Neural cell (in vitro differentiated cells): ENCODE measurements around the gene TCIRG1. TPM values are rescaled to one million over a fixed set of nuclear protein-coding genes. Genes with fewer than 3 reads are reported as not detected.
A peak's percentile ranks its signal among the peaks of the same experiment; 100 is the strongest.

Experiments
- H2AFZ ChIP-seq: fragments of 200-600, 300-800 bp; sonication (generic), shearing (Covaris generic); 2 replicates; pipeline ENCODE4 v1.6.0; 2014; ENCODE audit warnings: low read depth, mild to moderate bottlenecking, antibody characterized with exemption, low read length, moderate library complexity
- H3F3A ChIP-seq: fragments of 200-600 bp; shearing (Covaris generic); 2 replicates; pipeline ENCODE4 v1.6.1; 2016; ENCODE audit warnings: mild to moderate bottlenecking, moderate library complexity, mixed read lengths, antibody characterized with exemption, low read length; ENCODE audit not compliant: insufficient read depth, poor library complexity, severe bottlenecking
- H3K27ac ChIP-seq: fragments of 200-600, 300-800 bp; sonication (generic), shearing (Covaris generic); 2 replicates; pipeline ENCODE4 v1.5.1; 2014; ENCODE audit warnings: mild to moderate bottlenecking, low read length, moderate library complexity
- H3K27me3 ChIP-seq: fragments of 300-800, 200-600 bp; sonication (generic), shearing (Covaris generic); 2 replicates; pipeline ENCODE4 v1.6.0; 2014; ENCODE audit warnings: mild to moderate bottlenecking, low read depth, low read length, moderate library complexity; ENCODE audit not compliant: insufficient read depth
- H3K36me3 ChIP-seq: fragments of 300-800, 200-600 bp; sonication (generic), shearing (Covaris generic); 2 replicates; pipeline ENCODE4 v1.5.1; 2014; ENCODE audit warnings: mild to moderate bottlenecking, antibody characterized with exemption, low read length, moderate library complexity; ENCODE audit not compliant: insufficient read depth
- H3K4me2 ChIP-seq: fragments of 300-800, 200-600 bp; sonication (generic), shearing (Covaris generic); 2 replicates; pipeline ENCODE4 v1.6.0; 2014; ENCODE audit warnings: mild to moderate bottlenecking, low read length
- H3K4me3 ChIP-seq: fragments of 300-800, 200-600 bp; sonication (generic), shearing (Covaris generic); 2 replicates; pipeline ENCODE4 v1.5.1; 2014; ENCODE audit warnings: mild to moderate bottlenecking, low read length, moderate library complexity
- H3K79me2 ChIP-seq: fragments of 200-600 bp; shearing (Covaris generic); replicated peaks from 2 replicates; pipeline ENCODE4 v1.6.0; 2014; ENCODE audit warnings: mild to moderate bottlenecking, low read length, moderate library complexity; ENCODE audit not compliant: insufficient read depth
- H3K9ac ChIP-seq: fragments of 300-800, 200-600 bp; sonication (generic), shearing (Covaris generic); 2 replicates; pipeline ENCODE4 v1.6.1; 2016; ENCODE audit warnings: mild to moderate bottlenecking, low read length, mixed read lengths
- H3K9me2 ChIP-seq: fragments of 200-600 bp; shearing (Covaris generic); 2 replicates; pipeline ENCODE4 v1.6.1; 2016; ENCODE audit warnings: mild to moderate bottlenecking, low read length, mixed read lengths; ENCODE audit not compliant: insufficient read depth
- H3K9me3 ChIP-seq: fragments of 200-600, 300-800 bp; sonication (generic), shearing (Covaris generic); 2 replicates; pipeline ENCODE4 v1.6.1; 2016; ENCODE audit warnings: mild to moderate bottlenecking, mixed run types, low read length, moderate library complexity, mixed read lengths
- H4K20me1 ChIP-seq: fragments of 200-600 bp; shearing (Covaris generic); 2 replicates; pipeline ENCODE4 v1.6.1; 2016; ENCODE audit warnings: mild to moderate bottlenecking, mixed run types; ENCODE audit not compliant: insufficient read depth
- EP300 ChIP-seq: fragments of 450-650 bp; conservative IDR thresholded peaks from 2 replicates; pipeline ENCODE4 v1.6.1; 2014; ENCODE audit warnings: antibody characterized with exemption, mild to moderate bottlenecking, moderate library complexity; ENCODE audit not compliant: poor library complexity, severe bottlenecking
- EZH2 ChIP-seq: fragments of 200-600, 300-800 bp; shearing (Covaris generic), sonication (generic); IDR thresholded peaks from 2 replicates; pipeline ENCODE4 v1.6.1; 2014; ENCODE audit warnings: antibody characterized with exemption, low read length, borderline replicate concordance, mild to moderate bottlenecking; ENCODE audit not compliant: insufficient read depth, poor library complexity, severe bottlenecking
- MXI1 ChIP-seq: fragments of 450-650 bp; conservative IDR thresholded peaks from 2 replicates; pipeline ENCODE4 v1.6.1; 2014; ENCODE audit warnings: antibody characterized with exemption, mild to moderate bottlenecking; ENCODE audit not compliant: poor library complexity, severe bottlenecking
- POLR2AphosphoS5 ChIP-seq: IDR thresholded peaks from 2 replicates; pipeline ENCODE4 v1.6.1; 2012
- RAD21 ChIP-seq: fragments of 450-650 bp; conservative IDR thresholded peaks from 2 replicates; pipeline ENCODE4 v1.6.1; 2014; ENCODE audit warnings: antibody characterized with exemption, mild to moderate bottlenecking, moderate library complexity
- SMC3 ChIP-seq: fragments of 450-650 bp; conservative IDR thresholded peaks from 2 replicates; pipeline ENCODE4 v1.6.1; 2014; ENCODE audit warnings: antibody characterized with exemption, mild to moderate bottlenecking, moderate library complexity; ENCODE audit not compliant: poor library complexity
- TAF1 ChIP-seq: IDR thresholded peaks from 2 replicates; pipeline ENCODE4 v1.6.1; 2012; ENCODE audit warnings: low read depth
- polyA plus RNA-seq: library from polyadenylated mRNA; depleted of rRNA; stranded (reverse); fragments of >200 nt; gene quantifications from 2 replicates; pipeline ENCODE4 v1.2.3, GENCODE V29; 2014
- TF ChIP-seq, protein P1 (sequence below): IDR thresholded peaks from 2 replicates; pipeline ENCODE4 v1.6.1; 2012; ENCODE audit warnings: borderline replicate concordance
- TF ChIP-seq, protein P2 (sequence below): fragments of 450-650 bp; IDR thresholded peaks from 2 replicates; pipeline ENCODE4 v1.5.1; 2014; ENCODE audit warnings: antibody characterized with exemption, mild to moderate bottlenecking, moderate library complexity; ENCODE audit not compliant: poor library complexity, severe bottlenecking

TCIRG1 gene
- polyA plus RNA-seq, 1 donor from 2014 or later = 1.8 TPM

DNA sequence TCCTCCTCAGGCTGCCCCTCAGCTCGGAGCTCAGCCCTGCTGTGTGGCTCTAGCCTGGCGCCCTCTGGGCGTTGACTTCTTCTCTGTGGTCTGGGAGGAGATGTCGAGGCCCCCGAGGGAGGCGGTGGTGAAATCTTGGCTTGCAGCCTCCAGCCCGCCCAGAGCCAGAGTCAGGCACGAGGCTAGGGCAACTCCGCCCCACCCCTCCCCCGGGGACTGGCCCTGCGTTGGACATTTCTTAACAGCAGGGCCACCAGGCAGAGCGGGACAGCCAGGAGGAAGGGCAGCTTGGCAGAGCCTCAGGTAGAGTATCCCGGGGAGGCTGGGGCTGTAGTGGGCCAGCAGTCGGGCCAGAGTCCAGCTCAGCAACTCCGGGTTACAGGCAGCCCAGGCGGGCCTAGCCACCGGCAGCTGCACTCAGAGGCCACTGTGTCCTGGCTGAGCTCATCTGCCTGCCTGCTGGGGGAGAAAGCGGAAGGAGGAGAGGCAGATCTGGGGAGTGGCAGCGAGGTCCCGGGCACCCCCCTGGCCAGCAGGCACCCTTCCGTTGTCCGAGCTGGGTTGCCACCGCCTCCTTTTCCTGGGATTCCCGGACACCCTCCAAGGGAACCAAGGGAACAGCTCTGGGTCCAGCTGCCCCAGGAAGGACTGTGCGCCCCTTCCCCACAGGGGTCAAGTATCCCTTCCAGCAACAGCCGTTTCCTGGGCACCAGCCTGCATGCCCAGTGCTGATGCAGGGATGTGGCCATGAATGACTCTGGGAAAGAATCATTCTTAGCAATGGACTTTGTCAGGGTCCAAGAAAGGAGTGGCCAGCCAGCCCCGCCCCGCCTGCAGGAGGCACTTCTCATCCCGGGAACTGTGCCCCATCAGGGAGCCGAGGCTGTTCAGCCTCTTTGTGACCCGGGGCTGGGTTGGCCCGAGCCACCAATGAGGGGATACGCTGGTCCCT, 28.5 kb upstream of the TCIRG1 start, which contains the start of gene ALDH3B1:
Gene ALDH3B1 (plus strand): TSS at position 238 of the 952 bp plus-strand sequence. CDS start 4,971 bp downstream, outside the sequence.
- Histone ChIP-seq H3K27ac (no peak within 1 kb of the TSS), H3K9me2 (no peaks in the 10 kb centered on the region), H3K79me2 (no peaks in the 10 kb centered on the region), H3K36me3 (no peaks in the 10 kb centered on the region), H2AFZ (peak within 1 kb of the TSS; percentile 45), H3K9me3 (no peaks in the 10 kb centered on the region), H4K20me1 (no peaks in the 10 kb centered on the region), H3K4me3 (no peak within 1 kb of the TSS), H3K4me2 (no peak within 1 kb of the TSS), H3K9ac (peak within 1 kb of the TSS; percentile 20), H3K27me3 (peaks cover under 1% of the 10 kb centered on the region), H3F3A (no peaks in the 10 kb centered on the region)
- TF ChIP-seq SMC3 (no peak), TAF1 (no peak), MXI1 (no peak), POLR2AphosphoS5 (no peak), EZH2 (no peak), EP300 (no peak), RAD21 (no peak)
- TF ChIP-seq, protein P1, sequence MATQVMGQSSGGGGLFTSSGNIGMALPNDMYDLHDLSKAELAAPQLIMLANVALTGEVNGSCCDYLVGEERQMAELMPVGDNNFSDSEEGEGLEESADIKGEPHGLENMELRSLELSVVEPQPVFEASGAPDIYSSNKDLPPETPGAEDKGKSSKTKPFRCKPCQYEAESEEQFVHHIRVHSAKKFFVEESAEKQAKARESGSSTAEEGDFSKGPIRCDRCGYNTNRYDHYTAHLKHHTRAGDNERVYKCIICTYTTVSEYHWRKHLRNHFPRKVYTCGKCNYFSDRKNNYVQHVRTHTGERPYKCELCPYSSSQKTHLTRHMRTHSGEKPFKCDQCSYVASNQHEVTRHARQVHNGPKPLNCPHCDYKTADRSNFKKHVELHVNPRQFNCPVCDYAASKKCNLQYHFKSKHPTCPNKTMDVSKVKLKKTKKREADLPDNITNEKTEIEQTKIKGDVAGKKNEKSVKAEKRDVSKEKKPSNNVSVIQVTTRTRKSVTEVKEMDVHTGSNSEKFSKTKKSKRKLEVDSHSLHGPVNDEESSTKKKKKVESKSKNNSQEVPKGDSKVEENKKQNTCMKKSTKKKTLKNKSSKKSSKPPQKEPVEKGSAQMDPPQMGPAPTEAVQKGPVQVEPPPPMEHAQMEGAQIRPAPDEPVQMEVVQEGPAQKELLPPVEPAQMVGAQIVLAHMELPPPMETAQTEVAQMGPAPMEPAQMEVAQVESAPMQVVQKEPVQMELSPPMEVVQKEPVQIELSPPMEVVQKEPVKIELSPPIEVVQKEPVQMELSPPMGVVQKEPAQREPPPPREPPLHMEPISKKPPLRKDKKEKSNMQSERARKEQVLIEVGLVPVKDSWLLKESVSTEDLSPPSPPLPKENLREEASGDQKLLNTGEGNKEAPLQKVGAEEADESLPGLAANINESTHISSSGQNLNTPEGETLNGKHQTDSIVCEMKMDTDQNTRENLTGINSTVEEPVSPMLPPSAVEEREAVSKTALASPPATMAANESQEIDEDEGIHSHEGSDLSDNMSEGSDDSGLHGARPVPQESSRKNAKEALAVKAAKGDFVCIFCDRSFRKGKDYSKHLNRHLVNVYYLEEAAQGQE = no peak
- TF ChIP-seq, protein P2, sequence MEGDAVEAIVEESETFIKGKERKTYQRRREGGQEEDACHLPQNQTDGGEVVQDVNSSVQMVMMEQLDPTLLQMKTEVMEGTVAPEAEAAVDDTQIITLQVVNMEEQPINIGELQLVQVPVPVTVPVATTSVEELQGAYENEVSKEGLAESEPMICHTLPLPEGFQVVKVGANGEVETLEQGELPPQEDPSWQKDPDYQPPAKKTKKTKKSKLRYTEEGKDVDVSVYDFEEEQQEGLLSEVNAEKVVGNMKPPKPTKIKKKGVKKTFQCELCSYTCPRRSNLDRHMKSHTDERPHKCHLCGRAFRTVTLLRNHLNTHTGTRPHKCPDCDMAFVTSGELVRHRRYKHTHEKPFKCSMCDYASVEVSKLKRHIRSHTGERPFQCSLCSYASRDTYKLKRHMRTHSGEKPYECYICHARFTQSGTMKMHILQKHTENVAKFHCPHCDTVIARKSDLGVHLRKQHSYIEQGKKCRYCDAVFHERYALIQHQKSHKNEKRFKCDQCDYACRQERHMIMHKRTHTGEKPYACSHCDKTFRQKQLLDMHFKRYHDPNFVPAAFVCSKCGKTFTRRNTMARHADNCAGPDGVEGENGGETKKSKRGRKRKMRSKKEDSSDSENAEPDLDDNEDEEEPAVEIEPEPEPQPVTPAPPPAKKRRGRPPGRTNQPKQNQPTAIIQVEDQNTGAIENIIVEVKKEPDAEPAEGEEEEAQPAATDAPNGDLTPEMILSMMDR = no peak

GRCh38 chr11:68011051-68011943, 27.5 kb upstream of the TCIRG1 start:
- H3K9me3 ChIP-seq = no peaks in the 10 kb centered on the region
- no peak overlapping the region for H3K4me2 ChIP-seq
- H3K9ac ChIP-seq = peak overlapping the region; percentile 20
- no peaks in the 10 kb centered on the region for H3K27me3 ChIP-seq
- TF ChIP-seq RAD21 (no peak), SMC3 (no peak), TAF1 (no peak), EZH2 (no peak), POLR2AphosphoS5 (no peak), EP300 (no peak), MXI1 (no peak)
- TF ChIP-seq, protein P2 = no peak
- TF ChIP-seq, protein P1 = no peak
- H3K36me3 ChIP-seq = no peaks in the 10 kb centered on the region
- H3K27ac ChIP-seq = no peak overlapping the region
- peak overlapping the region; percentile 45 for H2AFZ ChIP-seq
- H3K9me2 ChIP-seq = no peaks in the 10 kb centered on the region
- no peak overlapping the region for H3K4me3 ChIP-seq
- H3K79me2 ChIP-seq = no peaks in the 10 kb centered on the region
- H3F3A ChIP-seq = no peaks in the 10 kb centered on the region
- no peaks in the 10 kb centered on the region for H4K20me1 ChIP-seq
